ENCODE measurements around the gene CDRT15L2.
"Not testable (repeated sequence)": the region's sequence is repeated elsewhere in the genome, so short reads cannot be mapped to it uniquely, and the experiment has no call there.

Gene CDRT15L2

GRCh38 chr17:20573216-20573615 lies 6.3 kb upstream of the CDRT15L2 start:
- in situ Hi-C loops (cut with MboI; ENCODE audit: low sequenced_read_pairs), result not testable (repeated sequence)

GRCh38 chr17:20575071-20575470 lies 4.5 kb upstream of the CDRT15L2 start:
- in situ Hi-C loops (cut with MboI; ENCODE audit: low sequenced_read_pairs), result not testable (repeated sequence)

GRCh38 chr17:20583891-20584577 lies 4.5 kb downstream of the CDRT15L2 start:
- in situ Hi-C loops (cut with MboI; ENCODE audit: low sequenced_read_pairs), result not testable (repeated sequence)

- in situ Hi-C loops (cut with MboI; ENCODE audit: low sequenced_read_pairs), result not testable (repeated sequence)
Measured at GRCh38 chr17:20588744-20589453, 9.4 kb downstream of the CDRT15L2 start.

- in situ Hi-C loops (cut with MboI; ENCODE audit: low sequenced_read_pairs), result not testable (repeated sequence)
Measured at GRCh38 chr17:20589454-20589810, 9.9 kb downstream of the CDRT15L2 start.

- in situ Hi-C loops (cut with MboI; ENCODE audit: low sequenced_read_pairs), result not testable (repeated sequence)
Measured at GRCh38 chr17:20591040-20591439, 11.5 kb downstream of the CDRT15L2 start.

- in situ Hi-C loops (cut with MboI; ENCODE audit: low sequenced_read_pairs), result not testable (repeated sequence)
Measured at GRCh38 chr17:20605568-20605967, 26.0 kb downstream of the CDRT15L2 start.

DNA sequence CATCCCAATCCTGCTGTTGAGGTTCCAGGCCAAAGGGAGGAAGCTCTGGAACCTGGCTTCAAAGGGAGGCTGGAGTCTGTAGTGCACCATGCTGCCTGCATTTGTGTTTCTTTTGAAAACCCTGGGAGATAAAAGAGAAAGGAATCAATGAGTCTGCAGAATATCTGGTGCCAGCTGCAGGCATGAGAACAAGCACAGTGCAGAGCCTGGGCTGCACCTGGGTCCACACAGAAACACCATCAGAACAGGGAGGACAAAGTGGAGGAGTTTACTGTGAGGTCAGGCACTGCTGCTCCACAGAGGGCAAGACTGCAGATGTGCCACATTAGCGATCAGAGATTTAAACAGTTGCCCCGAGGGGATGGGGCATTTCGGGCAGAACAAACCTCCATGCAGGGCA lies 30.0 kb downstream of the CDRT15L2 start:
- in situ Hi-C loops (cut with MboI; ENCODE audit: low sequenced_read_pairs), result not testable (repeated sequence)

DNA sequence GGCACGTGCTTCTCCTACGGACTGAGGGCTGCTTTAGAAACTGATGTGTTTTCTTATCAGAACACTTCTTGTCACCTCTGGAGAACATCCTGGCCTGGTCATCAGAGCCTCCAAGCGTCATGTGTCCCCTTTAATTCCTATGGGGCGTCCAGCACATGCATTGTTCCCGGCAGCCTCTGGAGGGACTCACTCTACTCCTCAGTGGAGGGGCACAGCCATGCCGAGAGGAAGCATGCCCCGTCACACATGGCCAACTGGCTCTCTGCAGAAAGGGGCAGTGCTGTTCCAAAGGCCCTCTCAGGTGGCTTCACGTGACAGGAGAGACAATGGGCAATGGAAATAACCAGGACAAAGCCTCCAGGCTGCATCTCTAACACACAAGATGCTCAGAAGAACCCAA lies 31.8 kb downstream of the CDRT15L2 start:
- in situ Hi-C loops (cut with MboI; ENCODE audit: low sequenced_read_pairs), result no loop called here

- in situ Hi-C loops (cut with MboI; ENCODE audit: low sequenced_read_pairs), result no loop called here
Measured at GRCh38 chr17:20612635-20613034, 33.1 kb downstream of the CDRT15L2 start.

DNA sequence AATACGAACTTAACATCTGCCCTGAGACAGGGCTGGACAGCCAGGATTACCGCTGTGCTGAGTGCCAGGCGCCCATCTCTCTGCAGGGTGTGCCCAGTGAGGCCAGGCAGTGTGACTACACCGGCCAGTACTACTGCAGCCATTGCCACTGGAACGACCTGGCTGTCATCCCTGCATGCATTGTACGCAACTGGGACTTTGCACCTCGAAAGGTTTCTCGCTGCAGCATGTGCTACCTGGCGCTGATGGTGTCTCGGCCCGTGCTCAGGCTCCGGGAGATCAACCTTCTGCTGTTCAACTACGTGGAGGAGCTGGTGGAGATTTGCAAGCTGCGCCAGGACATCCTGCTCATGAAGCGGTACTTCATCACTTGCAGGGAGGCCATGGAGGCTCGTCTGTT lies 33.7 kb downstream of the CDRT15L2 start:
- in situ Hi-C loops (cut with MboI; ENCODE audit: low sequenced_read_pairs), result no loop called here

GRCh38 chr17:20613905-20614304 lies 34.4 kb downstream of the CDRT15L2 start:
- in situ Hi-C loops (cut with MboI; ENCODE audit: low sequenced_read_pairs), result no loop called here

DNA sequence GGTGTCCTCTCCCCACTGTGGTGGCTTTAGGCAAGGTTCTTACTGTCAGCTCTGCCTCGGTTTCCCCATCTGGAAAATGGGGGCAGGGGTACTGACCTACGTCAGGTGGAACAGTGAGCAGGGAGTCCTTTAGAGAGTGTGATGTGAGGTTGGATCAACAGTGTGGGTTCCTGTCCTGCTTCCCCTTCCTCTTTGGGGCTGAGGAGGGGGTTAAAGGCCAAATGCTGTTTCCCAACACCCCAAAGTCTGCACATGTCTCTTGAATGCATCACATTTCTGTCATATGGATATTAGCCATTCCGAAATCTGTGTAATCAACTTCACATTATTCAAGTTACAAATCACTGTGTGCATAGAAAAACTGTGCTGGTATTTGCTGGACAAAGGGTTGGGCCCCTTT lies 35.9 kb downstream of the CDRT15L2 start:
- in situ Hi-C loops (cut with MboI; ENCODE audit: low sequenced_read_pairs), result not testable (repeated sequence)

All from HL-60/S4 treated with phorbol 12-myristate 13-acetate at 8.2 ng/mL for 4 days and 3 days (cell line).